ENCODE data around the gene OBSCN.

The OBSCN gene

DNA sequence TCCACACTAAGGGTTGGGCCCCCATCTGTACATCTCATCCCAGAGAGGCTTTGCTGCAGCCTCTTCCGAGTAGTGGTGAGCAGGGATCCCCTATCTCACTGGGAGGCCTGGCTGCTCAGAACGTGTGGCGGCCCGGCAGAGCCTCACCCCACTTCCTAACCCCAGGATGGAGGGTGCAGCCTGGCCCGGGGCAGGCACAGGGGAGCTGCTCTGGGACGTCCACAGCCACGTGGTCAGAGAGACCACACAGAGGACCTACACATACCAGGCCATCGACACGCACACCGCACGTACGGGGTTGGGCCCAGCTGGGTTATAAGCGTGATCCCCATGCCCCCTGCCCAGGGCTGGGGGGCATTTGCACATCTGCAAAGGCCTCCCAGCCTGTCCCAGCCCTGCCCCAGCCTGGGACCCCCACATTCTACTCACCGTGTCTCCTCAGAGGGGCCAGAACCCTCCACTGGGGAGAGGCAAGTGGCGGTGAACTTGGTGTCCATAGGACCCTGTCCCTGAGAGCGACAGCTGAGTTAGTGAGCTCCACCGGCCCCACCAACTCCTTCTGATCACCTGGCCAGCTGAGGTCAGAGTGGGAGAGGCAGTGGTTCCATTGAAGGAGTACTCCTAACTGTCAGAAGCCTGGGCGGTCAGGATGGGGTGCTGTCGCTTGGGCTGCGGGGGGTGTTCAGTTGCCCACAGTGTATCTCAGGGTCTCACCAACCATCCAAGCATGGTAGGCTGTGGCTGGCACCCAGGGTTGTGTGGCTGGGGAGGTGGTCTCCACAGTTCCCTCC is 157.6 kb downstream of the OBSCN start:
- Mint-ChIP-seq H3K4me1 (peaks cover 12% of the 10 kb centered on the region), H3K27me3 (peaks cover 8% of the 10 kb centered on the region), H3K36me3 (no peaks in the 10 kb centered on the region), H3K27ac (no peak overlapping the region), H3K9me3 (no peaks in the 10 kb centered on the region), H3K4me3 (no peak overlapping the region)
- no peak for ATAC-seq

DNA sequence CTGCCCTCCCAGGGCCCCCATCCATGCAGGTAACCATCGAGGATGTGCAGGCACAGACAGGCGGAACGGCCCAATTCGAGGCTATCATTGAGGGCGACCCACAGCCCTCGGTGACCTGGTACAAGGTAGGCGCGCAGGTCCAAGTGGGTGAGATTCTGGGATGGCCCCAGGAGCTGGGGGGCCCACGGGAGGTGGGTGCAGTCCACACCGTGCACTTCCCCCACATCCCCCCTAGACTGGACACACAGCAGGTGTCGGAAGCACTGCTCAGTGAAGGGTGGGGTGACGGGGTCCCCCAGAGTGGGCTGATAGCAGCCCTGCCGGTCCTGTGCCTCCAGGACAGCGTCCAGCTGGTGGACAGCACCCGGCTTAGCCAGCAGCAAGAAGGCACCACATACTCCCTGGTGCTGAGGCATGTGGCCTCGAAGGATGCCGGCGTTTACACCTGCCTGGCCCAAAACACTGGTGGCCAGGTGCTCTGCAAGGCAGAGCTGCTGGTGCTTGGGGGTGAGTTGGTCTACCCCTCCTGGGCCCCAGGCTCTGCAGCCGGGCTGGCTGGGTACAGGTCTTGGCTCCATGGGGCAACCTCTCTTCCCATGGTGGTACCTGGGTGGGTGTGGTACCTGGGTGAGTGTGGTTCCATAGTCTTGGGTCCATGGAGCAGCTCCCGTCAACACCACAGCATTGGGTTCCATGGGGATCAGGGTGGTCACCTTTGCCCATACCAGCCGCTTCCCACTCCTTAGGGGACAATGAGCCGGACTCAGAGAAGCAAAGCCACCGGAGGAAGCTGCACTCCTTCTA is 158.4 kb downstream of the OBSCN start:
- no peak for ATAC-seq
- no peak overlapping the region for H3K4me3 Mint-ChIP-seq
- H3K9me3 Mint-ChIP-seq: no peaks in the 10 kb centered on the region
- H3K27me3 Mint-ChIP-seq: peaks cover 8% of the 10 kb centered on the region
- H3K27ac Mint-ChIP-seq: no peak overlapping the region
- peaks cover 12% of the 10 kb centered on the region for H3K4me1 Mint-ChIP-seq
- H3K36me3 Mint-ChIP-seq: no peaks in the 10 kb centered on the region

DNA sequence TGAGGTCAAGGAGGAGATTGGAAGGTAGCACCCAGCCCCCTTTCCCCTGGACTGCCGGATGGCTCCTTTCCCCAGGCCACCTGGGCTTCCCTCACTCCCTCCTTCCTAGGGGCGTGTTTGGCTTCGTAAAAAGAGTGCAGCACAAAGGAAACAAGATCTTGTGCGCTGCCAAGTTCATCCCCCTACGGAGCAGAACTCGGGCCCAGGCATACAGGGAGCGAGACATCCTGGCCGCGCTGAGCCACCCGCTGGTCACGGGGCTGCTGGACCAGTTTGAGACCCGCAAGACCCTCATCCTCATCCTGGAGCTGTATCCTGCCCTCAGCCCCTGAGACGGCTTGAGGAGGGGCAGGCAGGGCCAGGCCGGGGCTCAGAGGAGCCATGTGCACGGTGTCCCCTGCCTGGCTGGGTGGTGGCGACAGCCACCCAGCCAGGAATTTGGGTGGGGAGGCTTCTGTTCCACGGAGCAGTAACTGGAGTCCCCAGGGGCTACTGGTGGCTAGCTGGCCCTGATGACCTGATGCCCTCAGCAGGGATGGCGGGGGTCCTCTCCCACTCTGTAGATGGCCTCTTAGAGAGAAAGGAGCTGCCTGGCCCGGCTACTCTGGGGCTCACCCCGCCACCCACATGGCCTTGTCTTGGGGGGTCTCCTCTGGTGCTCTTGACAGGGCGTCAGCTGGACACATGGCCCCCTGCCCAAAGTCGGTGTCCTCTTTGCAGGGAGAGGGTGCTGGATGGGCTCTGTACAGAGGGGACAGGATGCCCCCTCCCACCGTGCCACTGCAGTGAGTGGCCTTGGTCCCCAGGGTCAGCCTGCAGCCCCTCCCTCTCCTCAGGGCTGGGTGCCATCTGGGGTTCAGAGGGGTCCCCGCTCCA is 159.3 kb downstream of the OBSCN start:
- no peaks in the 10 kb centered on the region for H3K36me3 Mint-ChIP-seq
- no peak overlapping the region for H3K27ac Mint-ChIP-seq
- peaks cover 12% of the 10 kb centered on the region for H3K4me1 Mint-ChIP-seq
- H3K27me3 Mint-ChIP-seq: peaks cover 8% of the 10 kb centered on the region
- no peak for ATAC-seq
- H3K9me3 Mint-ChIP-seq: no peaks in the 10 kb centered on the region
- no peak overlapping the region for H3K4me3 Mint-ChIP-seq

DNA sequence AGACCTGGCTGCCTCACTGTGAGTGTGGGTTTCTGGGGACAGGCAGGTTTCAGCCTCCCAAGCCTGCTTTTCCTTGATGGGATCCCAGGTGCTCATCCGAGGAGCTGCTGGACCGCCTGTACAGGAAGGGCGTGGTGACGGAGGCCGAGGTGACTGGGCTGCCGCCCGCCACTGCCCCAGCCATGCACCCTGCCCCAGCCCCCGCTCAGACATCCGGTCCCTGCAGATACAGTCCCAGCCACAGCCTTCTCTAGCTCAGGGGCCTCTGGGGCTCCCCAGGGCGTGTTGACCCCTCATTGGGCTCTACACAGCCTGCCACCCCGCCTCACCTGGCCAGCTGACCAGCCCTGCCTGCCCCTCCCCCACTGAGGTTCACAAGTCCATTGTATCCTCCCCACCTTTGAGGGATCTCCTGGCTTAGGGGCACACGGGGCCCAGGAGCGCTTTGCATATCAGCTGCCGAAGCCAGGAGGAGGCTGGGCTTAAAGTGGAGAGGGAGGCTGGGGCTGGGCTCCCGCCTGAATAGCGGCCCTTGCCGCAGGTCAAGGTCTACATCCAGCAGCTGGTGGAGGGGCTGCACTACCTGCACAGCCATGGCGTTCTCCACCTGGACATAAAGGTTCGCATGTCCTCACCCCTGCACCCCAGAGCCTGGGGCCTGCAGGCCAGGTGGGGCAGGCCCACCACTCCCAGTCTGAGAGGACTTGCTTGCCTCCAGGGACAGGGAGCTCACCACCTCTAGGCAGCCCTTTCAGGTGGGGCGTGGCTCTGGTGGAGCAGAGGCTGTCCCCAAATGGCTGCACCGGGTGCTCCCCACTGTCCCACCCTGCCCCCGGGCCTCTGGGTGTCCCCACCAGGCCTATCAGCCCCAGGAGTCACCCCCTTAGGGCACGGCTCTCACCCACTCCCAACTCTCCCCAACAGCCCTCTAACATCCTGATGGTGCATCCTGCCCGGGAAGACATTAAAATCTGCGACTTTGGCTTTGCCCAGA is 160.3 kb downstream of the OBSCN start:
- peaks cover 8% of the 10 kb centered on the region for H3K27me3 Mint-ChIP-seq
- H3K36me3 Mint-ChIP-seq: no peaks in the 10 kb centered on the region
- ATAC-seq: no peak
- peaks cover 12% of the 10 kb centered on the region for H3K4me1 Mint-ChIP-seq
- no peak overlapping the region for H3K27ac Mint-ChIP-seq
- H3K9me3 Mint-ChIP-seq: no peaks in the 10 kb centered on the region
- H3K4me3 Mint-ChIP-seq: no peak overlapping the region

DNA sequence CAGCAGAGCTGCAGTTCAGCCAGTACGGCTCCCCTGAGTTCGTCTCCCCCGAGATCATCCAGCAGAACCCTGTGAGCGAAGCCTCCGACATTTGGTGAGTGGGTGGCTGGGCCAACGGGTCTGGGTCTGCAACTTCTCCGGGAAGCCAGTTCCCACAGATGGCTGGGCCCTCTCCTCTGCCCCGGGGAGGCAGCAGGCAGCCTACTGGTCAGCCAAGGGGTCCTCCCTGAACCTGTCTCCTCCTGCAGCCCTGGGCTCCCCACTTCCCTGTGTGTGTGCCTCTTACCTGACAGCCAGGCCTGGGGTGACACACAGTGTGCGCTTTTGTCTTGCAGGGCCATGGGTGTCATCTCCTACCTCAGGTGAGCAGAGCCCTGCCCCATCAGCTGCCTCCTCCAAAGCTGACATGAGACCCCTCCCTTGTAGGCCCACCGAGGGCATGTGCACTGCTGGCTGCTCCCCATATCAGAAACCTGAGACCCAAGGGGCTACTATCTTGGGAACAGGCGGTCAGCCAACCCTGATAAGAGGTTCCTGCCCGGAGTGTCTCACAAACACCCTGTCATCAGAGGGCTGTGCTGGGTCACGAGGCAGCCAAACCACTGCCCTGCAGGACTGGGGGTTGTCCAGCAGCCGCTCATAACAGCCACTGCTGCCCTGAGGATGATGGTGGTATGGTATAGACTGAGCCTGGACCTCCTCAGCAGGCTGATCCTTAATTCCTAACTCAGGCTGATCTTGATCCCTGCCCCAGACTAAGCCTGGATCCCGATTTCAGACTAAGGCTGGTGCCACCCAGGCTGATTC is 161.2 kb downstream of the OBSCN start:
- H3K4me1 Mint-ChIP-seq: peaks cover 12% of the 10 kb centered on the region
- H3K36me3 Mint-ChIP-seq: no peaks in the 10 kb centered on the region
- peaks cover 16% of the 10 kb centered on the region for H3K27me3 Mint-ChIP-seq
- no peaks in the 10 kb centered on the region for H3K9me3 Mint-ChIP-seq
- H3K4me3 Mint-ChIP-seq: no peak overlapping the region
- ATAC-seq: no peak
- no peak overlapping the region for H3K27ac Mint-ChIP-seq

- H3K27ac Mint-ChIP-seq: no peak overlapping the region
- peaks cover 18% of the 10 kb centered on the region for H3K27me3 Mint-ChIP-seq
- no peak overlapping the region for H3K4me3 Mint-ChIP-seq
- H3K9me3 Mint-ChIP-seq: no peaks in the 10 kb centered on the region
- no peak for ATAC-seq
- H3K36me3 Mint-ChIP-seq: no peaks in the 10 kb centered on the region
- H3K4me1 Mint-ChIP-seq: peaks cover 12% of the 10 kb centered on the region
Observed at GRCh38 chr1:228369608-228370438, 162.0 kb downstream of the OBSCN start.

DNA sequence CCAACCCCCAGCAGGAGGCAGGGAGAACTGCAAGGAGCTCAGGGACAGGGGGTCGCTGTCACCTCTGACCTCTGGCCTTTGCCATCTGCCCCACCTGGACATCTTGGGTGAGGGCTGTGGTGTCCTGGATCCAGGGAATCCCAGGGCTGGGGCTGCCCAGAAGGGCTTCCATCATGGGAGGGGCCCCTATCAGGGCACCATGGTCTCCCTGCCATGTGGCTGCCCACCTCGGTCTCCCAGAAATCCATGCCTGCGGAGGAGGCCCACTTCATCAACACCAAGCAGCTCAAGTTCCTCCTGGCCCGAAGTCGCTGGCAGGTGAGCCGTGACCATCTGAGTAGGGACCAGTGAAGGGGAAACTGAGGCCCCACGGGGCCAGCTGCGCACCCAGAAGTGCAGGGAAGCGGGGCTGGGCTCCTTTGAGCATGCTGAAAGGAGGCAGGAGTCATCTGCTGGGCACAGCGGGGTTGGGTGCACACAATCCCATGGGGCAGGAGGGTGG is 162.6 kb downstream of the OBSCN start:
- H3K4me1 Mint-ChIP-seq: peaks cover 12% of the 10 kb centered on the region
- no peaks in the 10 kb centered on the region for H3K9me3 Mint-ChIP-seq
- H3K27me3 Mint-ChIP-seq: peaks cover 22% of the 10 kb centered on the region
- no peaks in the 10 kb centered on the region for H3K36me3 Mint-ChIP-seq
- no peak overlapping the region for H3K27ac Mint-ChIP-seq
- H3K4me3 Mint-ChIP-seq: no peak overlapping the region
- no peak for ATAC-seq

GRCh38 chr1:228370941-228371740 is 163.3 kb downstream of the OBSCN start:
- no peak for ATAC-seq
- peaks cover 12% of the 10 kb centered on the region for H3K4me1 Mint-ChIP-seq
- H3K4me3 Mint-ChIP-seq: no peak overlapping the region
- peaks cover 29% of the 10 kb centered on the region for H3K27me3 Mint-ChIP-seq
- H3K36me3 Mint-ChIP-seq: no peaks in the 10 kb centered on the region
- H3K27ac Mint-ChIP-seq: no peak overlapping the region
- H3K9me3 Mint-ChIP-seq: no peaks in the 10 kb centered on the region

- H3K4me3 Mint-ChIP-seq: no peak overlapping the region
- no peaks in the 10 kb centered on the region for H3K9me3 Mint-ChIP-seq
- no peak for ATAC-seq
- H3K27ac Mint-ChIP-seq: no peak overlapping the region
- H3K36me3 Mint-ChIP-seq: no peaks in the 10 kb centered on the region
- peaks cover 12% of the 10 kb centered on the region for H3K4me1 Mint-ChIP-seq
- H3K27me3 Mint-ChIP-seq: peaks cover 33% of the 10 kb centered on the region
Observed at GRCh38 chr1:228371741-228372182, 163.9 kb downstream of the OBSCN start.

DNA sequence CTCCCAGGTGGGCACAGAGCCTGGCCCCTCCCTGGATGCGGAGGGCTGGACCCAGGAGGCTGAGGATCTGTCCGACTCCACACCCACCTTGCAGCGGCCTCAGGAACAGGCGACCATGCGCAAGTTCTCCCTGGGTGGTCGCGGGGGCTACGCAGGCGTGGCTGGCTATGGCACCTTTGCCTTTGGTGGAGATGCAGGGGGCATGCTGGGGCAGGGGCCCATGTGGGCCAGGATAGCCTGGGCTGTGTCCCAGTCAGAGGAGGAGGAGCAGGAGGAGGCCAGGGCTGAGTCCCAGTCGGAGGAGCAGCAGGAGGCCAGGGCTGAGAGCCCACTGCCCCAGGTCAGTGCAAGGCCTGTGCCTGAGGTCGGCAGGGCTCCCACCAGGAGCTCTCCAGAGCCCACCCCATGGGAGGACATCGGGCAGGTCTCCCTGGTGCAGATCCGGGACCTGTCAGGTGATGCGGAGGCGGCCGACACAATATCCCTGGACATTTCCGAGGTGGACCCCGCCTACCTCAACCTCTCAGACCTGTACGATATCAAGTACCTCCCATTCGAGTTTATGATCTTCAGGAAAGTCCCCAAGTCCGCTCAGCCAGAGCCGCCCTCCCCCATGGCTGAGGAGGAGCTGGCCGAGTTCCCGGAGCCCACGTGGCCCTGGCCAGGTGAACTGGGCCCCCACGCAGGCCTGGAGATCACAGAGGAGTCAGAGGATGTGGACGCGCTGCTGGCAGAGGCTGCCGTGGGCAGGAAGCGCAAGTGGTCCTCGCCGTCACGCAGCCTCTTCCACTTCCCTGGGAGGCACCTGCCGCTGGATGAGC is 164.5 kb downstream of the OBSCN start:
- Mint-ChIP-seq H3K36me3 (no peaks in the 10 kb centered on the region), H3K4me3 (no peak overlapping the region), H3K9me3 (no peaks in the 10 kb centered on the region), H3K4me1 (peaks cover 12% of the 10 kb centered on the region), H3K27me3 (peaks cover 34% of the 10 kb centered on the region), H3K27ac (no peak overlapping the region)
- no peak for ATAC-seq

GRCh38 chr1:228373004-228373680 is 165.3 kb downstream of the OBSCN start:
- Mint-ChIP-seq H3K36me3 (no peaks in the 10 kb centered on the region), H3K4me3 (no peak overlapping the region), H3K9me3 (no peaks in the 10 kb centered on the region), H3K27ac (no peak overlapping the region), H3K27me3 (peaks cover 41% of the 10 kb centered on the region), H3K4me1 (peaks cover 12% of the 10 kb centered on the region)
- no peak for ATAC-seq

Measured in stimulated activated memory B cell treated with anti-CD40 and anti-IgM and Interleukin-4, amounts not matched to agents 10 μg/mL and 1 μg/mL and 100 μg/mL, for 72 hours (primary cell).